GM12891 (cell line): ENCODE measurements around the gene HOMER3.

ENCODE experiments used
- POLR2A ChIP-seq: IDR thresholded peaks from 2 replicates; pipeline ENCODE4 v1.6.1; 2011; ENCODE audit warnings: low read depth, low read length, control low read depth
- POLR2AphosphoS5 ChIP-seq: IDR thresholded peaks from 2 replicates; pipeline ENCODE4 v1.6.1; 2011; ENCODE audit warnings: low read depth, low read length, control low read depth
- SPI1 ChIP-seq: IDR thresholded peaks from 2 replicates; pipeline ENCODE4 v1.6.1; 2011; ENCODE audit warnings: low read depth, low read length, control low read depth
- TAF1 ChIP-seq: IDR thresholded peaks from 2 replicates; pipeline ENCODE4 v1.6.1; 2011; ENCODE audit warnings: low read depth, low read length, control low read depth

GRCh38 chr19:18894254-18895037, 46.6 kb downstream of the HOMER3 start:
- TF ChIP-seq POLR2A (no peak), POLR2AphosphoS5 (no peak), TAF1 (no peak), SPI1 (no peak)
